ENCODE measurements around the gene LY6G5B.

DNA sequence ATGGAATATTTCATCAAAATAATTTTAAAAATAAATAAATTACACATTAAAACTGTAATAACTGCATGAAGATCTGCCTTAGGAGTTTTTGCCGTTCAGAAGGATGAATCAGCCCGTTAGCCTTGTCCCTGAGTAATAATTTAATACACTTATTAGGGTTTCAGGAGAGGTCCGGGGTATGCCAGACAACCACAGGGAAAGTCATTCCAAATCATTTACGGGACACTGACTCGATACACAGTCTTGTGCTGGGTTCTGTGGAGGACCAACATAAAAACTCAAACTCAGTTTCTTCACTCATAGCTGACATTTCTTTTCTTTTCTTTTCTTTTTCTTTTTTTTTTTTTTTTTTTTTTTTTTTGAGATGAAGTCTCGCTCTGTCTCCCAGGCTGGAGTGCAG lies 36.2 kb downstream of the LY6G5B start:
- TF ChIP-seq, protein P1, sequence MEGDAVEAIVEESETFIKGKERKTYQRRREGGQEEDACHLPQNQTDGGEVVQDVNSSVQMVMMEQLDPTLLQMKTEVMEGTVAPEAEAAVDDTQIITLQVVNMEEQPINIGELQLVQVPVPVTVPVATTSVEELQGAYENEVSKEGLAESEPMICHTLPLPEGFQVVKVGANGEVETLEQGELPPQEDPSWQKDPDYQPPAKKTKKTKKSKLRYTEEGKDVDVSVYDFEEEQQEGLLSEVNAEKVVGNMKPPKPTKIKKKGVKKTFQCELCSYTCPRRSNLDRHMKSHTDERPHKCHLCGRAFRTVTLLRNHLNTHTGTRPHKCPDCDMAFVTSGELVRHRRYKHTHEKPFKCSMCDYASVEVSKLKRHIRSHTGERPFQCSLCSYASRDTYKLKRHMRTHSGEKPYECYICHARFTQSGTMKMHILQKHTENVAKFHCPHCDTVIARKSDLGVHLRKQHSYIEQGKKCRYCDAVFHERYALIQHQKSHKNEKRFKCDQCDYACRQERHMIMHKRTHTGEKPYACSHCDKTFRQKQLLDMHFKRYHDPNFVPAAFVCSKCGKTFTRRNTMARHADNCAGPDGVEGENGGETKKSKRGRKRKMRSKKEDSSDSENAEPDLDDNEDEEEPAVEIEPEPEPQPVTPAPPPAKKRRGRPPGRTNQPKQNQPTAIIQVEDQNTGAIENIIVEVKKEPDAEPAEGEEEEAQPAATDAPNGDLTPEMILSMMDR (IDR thresholded peaks at IDR 0.05 in 4 of 5, conservative IDR thresholded peaks at IDR 0.05 in 1 of 5), result no peak
- no peak for TF ChIP-seq POLR2A (IDR thresholded peaks at IDR 0.05)

Data from gastrocnemius medialis (tissue), 4 donors.